ENCODE results near the gene CLEC2L. TPM values are rescaled to one million over a fixed set of nuclear protein-coding genes. Genes with fewer than 3 reads are reported as not detected.

Gene CLEC2L
- total and polyA plus RNA-seq, 4 donors: 0.05 TPM; not detected in 3

GRCh38 chr7:139566075-139566474 is 42.6 kb downstream of the CLEC2L start:
- H3K9me3 ChIP-seq (ENCODE audit: control insufficient read depth in 4 of 4, low read length in 3 of 4): no peaks in the 10 kb centered on the region
- H3K4me3 ChIP-seq (ENCODE audit: low read depth in 1 of 3, low read length in 3 of 3): no peak overlapping the region
- TF ChIP-seq HNF4A (conservative IDR thresholded peaks at IDR 0.05) (no peak), TAF1 (conservative IDR thresholded peaks at IDR 0.05) (no peak), YY1 (IDR thresholded peaks at IDR 0.05) (no peak), MAX (IDR thresholded peaks at IDR 0.05) (no peak), GABPA (IDR thresholded peaks at IDR 0.05 in 1 of 2, conservative IDR thresholded peaks at IDR 0.05 in 1 of 2) (no peak), EGR1 (IDR thresholded peaks at IDR 0.05; ENCODE audit: low read depth in 2 of 2) (no peak), FOXA2 (IDR thresholded peaks at IDR 0.05) (no peak), ATF3 (IDR thresholded peaks at IDR 0.05) (no peak), FOXA1 (IDR thresholded peaks at IDR 0.05) (no peak), HNF4G (IDR thresholded peaks at IDR 0.05) (no peak), JUND (IDR thresholded peaks at IDR 0.05) (no peak)
- no peak overlapping the region for H3K27ac ChIP-seq (ENCODE audit: low read depth in 1 of 2, low read length in 2 of 2)
- DNase-seq (ENCODE audit: low spot score): no peak
- H3K9ac ChIP-seq (ENCODE audit: low read depth in 1 of 2, low read length in 2 of 2): no peak overlapping the region
- H3K36me3 ChIP-seq (ENCODE audit: control insufficient read depth in 4 of 4, insufficient read depth in 3 of 4, low read depth in 1 of 4, low read length in 3 of 4): peaks cover 0 to 14% (median 5%) of the 10 kb centered on the region in 4 donors
- no peaks in the 10 kb centered on the region for H3K4me1 ChIP-seq (ENCODE audit: control insufficient read depth in 4 of 4, insufficient read depth in 4 of 4, low read length in 3 of 4)
- no peaks in the 10 kb centered on the region for H3K27me3 ChIP-seq (ENCODE audit: control insufficient read depth in 4 of 4, insufficient read depth in 4 of 4, low read length in 3 of 4)
- WGBS: 97% methylated on average over 6 of the region's 6 CpGs

- H3K4me1 ChIP-seq (ENCODE audit: control insufficient read depth in 4 of 4, insufficient read depth in 4 of 4, low read length in 3 of 4): no peaks in the 10 kb centered on the region
- no peak overlapping the region for H3K9ac ChIP-seq (ENCODE audit: low read depth in 1 of 2, low read length in 2 of 2)
- H3K27me3 ChIP-seq (ENCODE audit: control insufficient read depth in 4 of 4, insufficient read depth in 4 of 4, low read length in 3 of 4): no peaks in the 10 kb centered on the region
- DNase-seq (ENCODE audit: low spot score): no peak
- H3K36me3 ChIP-seq (ENCODE audit: control insufficient read depth in 4 of 4, insufficient read depth in 3 of 4, low read depth in 1 of 4, low read length in 3 of 4): peaks cover 6 to 22% (median 7%) of the 10 kb centered on the region in 4 donors
- TF ChIP-seq HNF4A (conservative IDR thresholded peaks at IDR 0.05) (no peak), NR2F2 (IDR thresholded peaks at IDR 0.05) (no peak), MAX (IDR thresholded peaks at IDR 0.05) (no peak), TAF1 (conservative IDR thresholded peaks at IDR 0.05) (no peak), YY1 (IDR thresholded peaks at IDR 0.05) (no peak), JUND (IDR thresholded peaks at IDR 0.05) (no peak), REST (IDR thresholded peaks at IDR 0.05) (no peak), SP1 (IDR thresholded peaks at IDR 0.05) (no peak), FOXA2 (IDR thresholded peaks at IDR 0.05) (no peak), RXRA (IDR thresholded peaks at IDR 0.05) (no peak)
- H3K4me3 ChIP-seq (ENCODE audit: low read depth in 1 of 3, low read length in 3 of 3): no peak overlapping the region
- WGBS: 95% methylated on average over 15 of the region's 15 CpGs
- no peaks in the 10 kb centered on the region for H3K9me3 ChIP-seq (ENCODE audit: control insufficient read depth in 4 of 4, low read length in 3 of 4)
- H3K27ac ChIP-seq (ENCODE audit: low read depth in 1 of 2, low read length in 2 of 2): no peak overlapping the region
Observed at GRCh38 chr7:139566736-139567646, 43.5 kb downstream of the CLEC2L start.

Measured in liver (tissue), 9 donors.